NCI-H446 (cell line): ENCODE data around the gene LMNTD1.
"Not testable (repeated sequence)": the region's sequence is repeated elsewhere in the genome, so short reads cannot be mapped to it uniquely, and the experiment has no call there.

Experiments used
- DNase-seq, 2 experiments: peaks; one replicate each; lab custom pipeline; 2025; lab: John Stamatoyannopoulos, UW

Gene LMNTD1

DNA sequence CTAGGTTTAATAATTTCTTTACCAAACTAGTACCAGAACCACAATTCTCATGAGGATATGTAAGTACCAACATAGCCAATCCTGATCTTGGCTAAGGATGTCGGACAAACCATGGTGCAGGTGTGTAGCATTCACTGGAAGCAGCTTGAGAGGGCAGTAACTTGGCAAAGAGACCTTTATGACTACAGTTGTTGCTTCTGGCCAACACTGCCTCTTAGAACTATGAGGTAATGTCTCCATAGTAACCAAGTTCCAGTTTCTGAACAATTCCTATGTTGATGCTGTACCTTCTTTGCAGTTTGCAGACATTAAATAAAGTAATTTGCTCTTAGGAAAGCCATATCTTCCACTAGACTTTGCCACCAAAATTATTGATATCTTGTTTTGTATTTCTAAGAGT lies at the start of gene LMNTD1:
Gene LMNTD1 (minus strand): TSS at position 186 of the 400 bp plus-strand sequence. CDS start 324 bp downstream, outside the sequence.
- no peak for DNase-seq

GRCh38 chr12:25598956-25599355 lies 45.9 kb upstream of the LMNTD1 start:
- DNase-seq, result no peak

GRCh38 chr12:25595496-25595895 lies 42.4 kb upstream of the LMNTD1 start:
- DNase-seq, result not testable (repeated sequence)

DNA sequence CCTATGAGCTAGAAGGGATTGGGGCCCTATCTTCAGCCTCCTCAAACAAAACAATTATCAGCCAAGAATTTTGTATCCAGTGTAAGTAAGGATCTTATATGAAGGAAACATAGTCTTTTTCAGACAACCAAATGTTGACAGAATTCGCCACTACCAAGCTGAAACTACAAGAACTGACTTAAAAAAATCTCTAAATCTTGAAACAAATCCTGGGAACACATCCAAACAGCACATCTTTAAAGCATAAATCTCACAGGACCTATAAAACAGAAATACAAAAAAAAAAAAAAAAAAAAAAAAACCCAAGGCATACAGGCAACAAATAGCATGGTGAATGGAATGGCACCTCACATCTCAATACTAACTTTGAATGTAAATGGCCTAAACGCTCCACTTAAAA lies 41.3 kb upstream of the LMNTD1 start:
- no peak for DNase-seq

DNA sequence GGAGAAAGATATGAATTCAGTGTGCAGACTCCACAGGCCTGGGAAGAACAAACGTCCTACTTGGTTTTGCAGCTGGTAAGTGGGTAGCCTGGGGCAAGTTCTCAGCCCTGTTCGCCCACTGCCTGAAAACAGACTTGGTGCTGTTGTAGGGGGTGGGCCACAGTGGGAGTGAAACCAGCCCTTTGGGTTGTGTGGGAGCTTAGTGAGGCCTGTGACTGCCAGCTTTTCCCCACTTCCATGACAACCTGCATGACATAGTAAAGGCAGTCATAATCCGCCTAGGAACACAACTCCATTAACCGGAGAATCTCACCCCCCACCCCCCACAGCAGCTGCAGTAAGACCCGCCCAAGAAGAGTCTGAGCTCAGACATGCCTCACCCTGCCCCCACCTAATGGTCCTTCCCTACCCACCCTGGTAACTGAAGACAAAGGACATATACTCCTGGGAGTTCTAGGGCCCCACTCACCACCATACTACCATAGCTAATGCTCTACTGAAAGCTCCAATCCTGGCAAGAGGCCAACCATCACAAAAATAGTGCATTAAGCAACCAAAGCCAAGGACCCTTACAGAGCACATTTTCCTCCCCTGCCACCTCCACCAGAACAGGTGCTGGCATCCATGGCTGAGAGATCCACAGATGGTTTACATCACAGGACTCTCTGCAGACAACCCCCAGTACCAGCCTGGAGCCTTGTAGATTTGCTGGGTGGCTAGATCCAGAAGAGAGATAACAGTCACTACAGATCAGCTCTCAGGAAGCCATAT lies 39.8 kb upstream of the LMNTD1 start:
- no peak for DNase-seq

GRCh38 chr12:25591144-25591543 lies 38.1 kb upstream of the LMNTD1 start:
- no peak for DNase-seq

GRCh38 chr12:25590011-25590721 lies 37.1 kb upstream of the LMNTD1 start:
- no peak for DNase-seq

DNA sequence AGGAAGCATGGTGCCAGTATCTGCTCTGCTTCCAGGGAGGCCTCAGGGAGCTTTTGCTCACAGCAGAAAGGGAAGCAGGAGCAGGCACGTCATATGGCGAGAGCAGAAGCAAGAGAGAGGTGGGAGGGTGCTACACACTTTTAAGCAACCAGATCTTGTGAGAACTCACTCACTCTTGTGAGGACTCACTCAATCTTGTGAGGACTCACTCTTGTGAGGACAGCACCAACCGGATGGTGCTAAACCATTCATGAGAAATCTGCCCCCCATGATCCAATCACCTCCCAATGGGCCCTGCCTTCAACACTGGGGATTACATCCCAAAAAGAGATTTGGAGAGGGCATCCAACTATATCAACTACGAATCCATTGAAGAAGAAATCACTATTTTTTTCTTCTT lies 34.3 kb upstream of the LMNTD1 start:
- no peak for DNase-seq

- no peak for DNase-seq
These were observed 32.6 kb upstream of the LMNTD1 start for GRCh38 chr12:25585662-25586061.

- no peak for DNase-seq
These were observed 32.0 kb upstream of the LMNTD1 start for GRCh38 chr12:25585021-25585523.

GRCh38 chr12:25584596-25584995 lies 31.5 kb upstream of the LMNTD1 start:
- no peak for DNase-seq

DNA sequence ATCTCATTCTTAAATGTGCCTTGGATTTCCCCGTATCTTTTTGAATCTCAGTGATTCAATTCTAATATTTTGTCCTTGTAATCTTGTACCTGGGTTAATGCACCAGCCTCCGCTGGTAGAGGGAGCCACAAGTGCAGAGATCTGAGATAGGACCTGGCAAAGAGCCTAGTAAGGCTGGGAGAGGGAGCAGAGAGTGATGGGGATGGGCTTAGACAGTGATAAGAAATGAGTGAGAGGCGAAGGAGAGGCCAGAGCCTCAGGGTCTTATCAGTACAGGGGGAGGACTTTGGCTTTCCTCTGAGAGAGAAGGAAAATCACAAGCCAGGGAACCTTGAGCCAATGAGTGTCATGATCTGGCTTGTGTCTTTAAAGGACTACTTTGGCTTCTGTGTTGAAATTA lies 30.5 kb upstream of the LMNTD1 start:
- DNase-seq, result no peak

DNA sequence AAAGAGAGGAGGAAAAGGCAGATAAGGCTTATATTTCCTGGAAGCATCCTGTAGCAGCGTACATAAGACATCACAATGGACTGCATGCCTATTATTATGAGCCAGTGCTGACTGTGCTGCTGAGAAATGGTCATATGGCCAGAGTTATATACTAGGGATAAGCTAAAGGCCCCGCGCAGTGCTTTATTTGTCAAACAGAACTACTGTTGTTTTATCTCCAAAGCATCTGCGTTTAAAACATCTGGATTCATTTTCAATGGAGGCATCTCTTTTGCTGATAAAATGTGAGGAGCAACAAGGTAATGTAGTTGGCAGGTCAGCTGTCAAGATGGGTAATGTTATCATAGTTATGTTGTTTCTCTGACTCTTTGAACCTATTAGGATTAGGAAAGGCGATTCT lies 28.0 kb upstream of the LMNTD1 start:
- no peak for DNase-seq

DNA sequence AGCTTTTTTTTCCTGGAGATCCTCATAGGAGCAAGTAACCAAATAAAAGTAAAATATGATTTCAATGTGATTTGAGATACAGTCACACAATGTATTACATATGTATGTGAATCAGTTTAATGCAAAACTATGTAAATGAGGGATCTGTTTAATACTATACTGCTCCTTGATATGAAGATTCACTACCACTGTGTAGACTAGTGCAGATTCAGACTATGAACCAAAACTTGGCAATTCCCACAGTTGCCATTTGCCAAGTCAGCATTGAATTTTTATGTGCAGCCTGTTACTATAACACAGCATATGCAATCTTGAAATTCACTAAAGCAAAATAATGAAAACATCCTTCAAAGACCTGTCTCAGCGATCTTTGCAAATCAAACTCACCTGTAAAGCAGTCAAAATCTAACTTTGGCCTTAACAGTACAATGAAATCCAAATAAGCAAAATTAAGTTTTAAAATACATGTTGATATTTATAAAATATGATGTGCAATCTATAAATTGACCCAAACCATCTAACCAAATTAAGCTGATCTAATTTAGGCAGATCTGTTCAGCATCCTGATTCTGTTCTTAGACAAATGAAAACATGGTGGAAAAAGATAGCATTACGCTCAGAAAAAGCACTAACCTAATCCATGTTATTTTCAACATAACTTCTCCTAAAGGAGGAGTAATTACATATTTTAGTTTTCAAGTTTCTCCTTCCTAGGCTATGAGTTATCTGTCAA lies 25.5 kb upstream of the LMNTD1 start:
- DNase-seq, result no peak

GRCh38 chr12:25574761-25575160 lies 21.7 kb upstream of the LMNTD1 start:
- no peak for DNase-seq

- DNase-seq, result no peak
These were observed 20.3 kb upstream of the LMNTD1 start for GRCh38 chr12:25573346-25573745.

GRCh38 chr12:25570418-25570817 lies 17.3 kb upstream of the LMNTD1 start:
- DNase-seq, result no peak

DNA sequence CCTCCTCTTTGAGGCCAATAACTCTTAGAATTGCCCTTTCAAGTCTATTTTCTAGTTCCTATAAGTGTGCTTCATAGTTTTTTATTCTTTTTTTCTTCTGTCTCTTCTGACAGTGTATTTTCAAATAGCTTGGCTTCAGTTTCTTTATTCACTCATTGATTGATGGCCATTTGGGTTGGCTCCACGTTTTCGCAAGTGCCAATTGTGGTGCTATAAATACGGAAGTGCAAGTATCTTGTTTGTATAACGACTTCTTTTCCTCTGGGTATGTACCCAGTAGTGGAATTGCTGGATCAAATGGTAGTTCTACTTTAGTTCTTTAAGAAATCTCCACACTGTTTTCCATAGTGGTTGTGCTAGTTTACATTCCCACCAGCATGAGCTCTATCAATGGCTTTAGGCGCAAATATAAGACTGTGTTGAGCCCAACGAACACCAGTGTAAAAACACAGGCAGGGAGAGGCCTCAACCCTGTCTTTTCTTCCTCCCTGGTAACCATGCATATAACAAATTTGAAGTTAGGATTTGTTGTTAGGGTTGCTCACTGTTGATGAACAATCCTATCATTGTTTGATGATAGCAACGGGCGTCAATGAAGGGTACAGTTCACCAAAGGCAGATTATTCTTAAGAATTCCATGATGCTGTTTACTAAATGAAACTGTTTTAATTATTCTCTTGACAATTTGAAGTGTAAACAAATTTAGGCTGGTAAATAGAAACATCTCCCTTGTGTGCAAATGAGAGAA lies 13.3 kb upstream of the LMNTD1 start:
- DNase-seq, result no peak

DNA sequence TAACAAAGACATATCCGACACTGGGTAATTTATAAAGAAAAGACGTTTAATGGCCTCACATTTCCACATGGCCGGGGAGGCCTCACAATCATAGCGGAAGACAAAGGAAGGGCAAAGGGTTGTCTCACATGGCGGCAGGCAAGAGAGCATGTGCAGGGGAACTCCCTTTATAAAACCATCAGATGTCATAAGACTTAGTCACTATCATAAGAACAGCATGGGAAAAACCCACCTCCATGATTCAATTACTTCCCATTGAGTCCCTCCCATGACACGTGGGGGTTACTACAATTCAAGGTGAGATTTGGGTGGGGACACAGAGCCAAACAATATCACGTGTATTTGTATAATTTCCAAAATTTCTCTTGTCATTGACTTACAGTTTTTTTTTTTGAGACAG lies 5.5 kb upstream of the LMNTD1 start:
- no peak for DNase-seq

DNA sequence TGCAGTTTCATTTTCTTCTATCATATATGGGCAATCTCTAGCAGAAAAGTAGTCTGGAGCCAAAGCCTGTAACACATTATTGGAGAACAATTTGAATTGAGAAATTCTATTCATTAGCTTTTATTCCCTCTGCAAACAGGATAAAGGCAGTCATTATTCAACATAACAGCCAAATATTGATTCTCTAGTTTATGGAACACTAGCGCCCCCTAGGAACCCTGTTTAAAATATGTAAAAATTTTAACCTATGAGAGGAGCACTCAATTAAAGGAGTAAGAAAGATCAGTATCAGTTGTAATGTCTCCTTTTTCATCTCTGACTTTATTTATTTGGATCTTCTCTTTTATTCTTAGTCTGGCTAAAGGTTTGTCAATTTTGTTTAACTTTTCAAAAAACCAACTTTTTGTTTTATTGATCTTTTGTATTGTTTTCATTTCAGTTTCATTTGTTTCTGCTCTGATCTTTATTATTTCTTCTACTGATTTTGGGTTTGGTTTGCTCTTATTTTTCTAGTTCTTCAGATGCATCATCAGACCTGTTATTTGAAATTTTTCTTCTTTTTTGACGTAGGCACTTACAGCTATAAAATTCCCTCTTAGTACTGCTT lies 4.8 kb upstream of the LMNTD1 start:
- DNase-seq, result peak; percentile 4 to 39

- no peak for DNase-seq
These were observed 3.1 kb upstream of the LMNTD1 start for GRCh38 chr12:25556153-25556552.

- no peak for DNase-seq
These were observed 402 bp downstream of the LMNTD1 start for GRCh38 chr12:25552681-25553080.
